GM12878 (cell line): Measurements from ENCODE around the gene KCNAB3. TPM values are rescaled to one million over a fixed set of nuclear protein-coding genes. Genes with fewer than 3 reads are reported as not detected.

Experiments used
- ATAC-seq: fragments of 200-7000 bp; cut with Tn5 transposase; 3 replicates; pipeline ENCODE4 v1.9.1; 2020; ENCODE audit warnings: mild to moderate bottlenecking, moderate library complexity
- BruUV-seq: library from RNA; stranded (reverse); fragments of 400-500 nt; replicated peaks from 2 replicates; lab custom pipeline; 2021; lab: Mats Ljungman, UMichigan
- CTCF ChIA-PET: fragments of 300-600 bp; sonication (Branson Sonifier 250); formaldehyde crosslinking; extraction: SDS; loops from one replicate; lab custom pipeline; 2021; ENCODE audit warnings: inconsistent platforms; lab: Yijun Ruan, JAX
- POLR2A ChIA-PET: fragments of 350-600 bp; formaldehyde crosslinking; extraction: SDS; loops from one replicate; lab custom pipeline; 2021; ENCODE audit warnings: inconsistent platforms; lab: Charles Lee
- RAD21 ChIA-PET: fragments of 300-600 bp; sonication (Branson Sonifier 250); formaldehyde crosslinking; loops from one replicate; lab custom pipeline; 2023; ENCODE audit warnings: antibody characterized with exemption; ENCODE audit not compliant: unreplicated experiment; lab: Charles Lee
- SMC1A ChIA-PET: fragments of 300-600 bp; sonication (Branson Sonifier 250); formaldehyde crosslinking; loops from one replicate; lab custom pipeline; 2023; ENCODE audit not compliant: unreplicated experiment, uncharacterized antibody; lab: Charles Lee
- DNase-seq: peaks from one replicate; pipeline ENCODE4 v3.0.0-alpha.2; 2011; ENCODE audit warnings: low read depth, low spot score
- FAIRE-seq: peaks from 3 replicates; lab custom pipeline; 2011; peaks lifted over from hg19 to GRCh38; lab: Jason Lieb, UNC
- H2AFZ ChIP-seq: 2 replicates; pipeline ENCODE4 v1.6.0; 2011; ENCODE audit warnings: low read depth, low read length, control low read depth; ENCODE audit not compliant: control insufficient read depth
- H3K27ac ChIP-seq: 2 replicates; pipeline ENCODE4 v1.5.1; 2011; ENCODE audit warnings: control low read depth; ENCODE audit not compliant: control insufficient read depth, insufficient read depth
- H3K27me3 ChIP-seq, 2 experiments: replicated peaks in 1 of 2; 2 replicates each; pipeline versions ENCODE4 v1.6.0 to v1.6.1; 2011; ENCODE audit warnings: low read length in 1 of 2; ENCODE audit not compliant: control insufficient read depth in 2 of 2, insufficient read depth in 2 of 2
- H3K36me3 ChIP-seq, 2 experiments: 2 replicates each; pipeline ENCODE4 v1.5.1; 2011; ENCODE audit warnings: low read length in 1 of 2; ENCODE audit not compliant: control insufficient read depth in 2 of 2, insufficient read depth in 2 of 2
- H3K4me1 ChIP-seq: 2 replicates; pipeline ENCODE4 v1.6.1; 2011; ENCODE audit warnings: mild to moderate bottlenecking, low read length, moderate library complexity, mixed read lengths; ENCODE audit not compliant: control insufficient read depth, insufficient read depth
- H3K4me2 ChIP-seq: 2 replicates; pipeline ENCODE4 v1.6.0; 2011; ENCODE audit warnings: control low read depth; ENCODE audit not compliant: control insufficient read depth, insufficient read depth
- H3K4me3 ChIP-seq: fragments of 200-600 bp; sonication (generic); 2 replicates; pipeline ENCODE4 v1.5.1; 2016
- H3K79me2 ChIP-seq: 2 replicates; pipeline ENCODE4 v1.6.0; 2011; ENCODE audit warnings: low read length; ENCODE audit not compliant: control insufficient read depth, insufficient read depth
- H3K9ac ChIP-seq: 2 replicates; pipeline ENCODE4 v1.8.0; 2011; ENCODE audit warnings: low read length, control low read depth, mixed read lengths; ENCODE audit not compliant: control insufficient read depth, insufficient read depth
- H3K9me3 ChIP-seq: replicated peaks from 3 replicates; pipeline ENCODE4 v1.5.1; 2011; ENCODE audit warnings: mild to moderate bottlenecking, low read length; ENCODE audit not compliant: control insufficient read depth, insufficient read depth
- H4K20me1 ChIP-seq: 2 replicates; pipeline ENCODE4 v1.6.0; 2011; ENCODE audit not compliant: control insufficient read depth, insufficient read depth
- BCL3 ChIP-seq: IDR thresholded peaks from 2 replicates; pipeline ENCODE4 v1.6.1; 2011; ENCODE audit warnings: borderline replicate concordance, low read depth, mild to moderate bottlenecking, moderate library complexity, low read length; ENCODE audit not compliant: insufficient read depth, poor library complexity, severe bottlenecking
- BHLHE40 ChIP-seq, 2 experiments: fragments of 450-650 bp in 1 of 2; IDR thresholded peaks; 2 replicates each; pipeline ENCODE4 v1.6.1; 2011 to 2017; ENCODE audit warnings: low read depth in 2 of 2, borderline replicate concordance in 1 of 2, improper control_type of control experiment in 1 of 2, low read length in 1 of 2, mild to moderate bottlenecking in 1 of 2
- GABPA ChIP-seq: IDR thresholded peaks from 2 replicates; pipeline ENCODE4 v1.6.1; 2014; ENCODE audit warnings: antibody characterized with exemption, low read depth, mild to moderate bottlenecking, inconsistent platforms
- HDAC2 ChIP-seq: fragments of 200-600 bp; sonication (generic); IDR thresholded peaks from 2 replicates; pipeline ENCODE4 v1.6.1; 2017
- HDGF ChIP-seq: fragments of 450-650 bp; IDR thresholded peaks from 2 replicates; pipeline ENCODE4 v1.6.1; 2016; ENCODE audit warnings: antibody characterized with exemption
- IKZF2 ChIP-seq, 2 experiments: fragments of 450-650 bp; IDR thresholded peaks; 2 replicates each; pipeline ENCODE4 v1.6.1; 2017; ENCODE audit warnings: mild to moderate bottlenecking in 2 of 2, moderate library complexity in 2 of 2
- IRF4 ChIP-seq: IDR thresholded peaks from 2 replicates; pipeline ENCODE4 v1.6.1; 2011; ENCODE audit warnings: low read depth, low read length
- KLF5 ChIP-seq: fragments of 450-650 bp; IDR thresholded peaks from 2 replicates; pipeline ENCODE4 v1.6.1; 2014; ENCODE audit warnings: mild to moderate bottlenecking; ENCODE audit not compliant: partially characterized antibody
- LARP7 ChIP-seq: fragments of 450-650 bp; IDR thresholded peaks from 2 replicates; pipeline ENCODE4 v1.6.1; 2017; ENCODE audit warnings: mild to moderate bottlenecking
- MEF2A ChIP-seq: IDR thresholded peaks from 2 replicates; pipeline ENCODE4 v1.6.1; 2011; ENCODE audit warnings: low read depth, mild to moderate bottlenecking, low read length, moderate library complexity; ENCODE audit not compliant: insufficient read depth
- MYC ChIP-seq: IDR thresholded peaks from 2 replicates; pipeline ENCODE4 v1.6.1; 2011; ENCODE audit warnings: mild to moderate bottlenecking, low read length, moderate library complexity, inconsistent platforms; ENCODE audit not compliant: insufficient read depth, insufficient replicate concordance, insufficient read length, severe bottlenecking
- NKRF ChIP-seq: fragments of 450-650 bp; conservative IDR thresholded peaks from 2 replicates; pipeline ENCODE4 v1.6.1; 2017; ENCODE audit warnings: mild to moderate bottlenecking, moderate library complexity
- NR2C1 ChIP-seq: fragments of 450-650 bp; IDR thresholded peaks from 2 replicates; pipeline ENCODE4 v1.6.1; 2017; ENCODE audit warnings: antibody characterized with exemption, mild to moderate bottlenecking, moderate library complexity
- NR2F1 ChIP-seq: fragments of 450-650 bp; conservative IDR thresholded peaks from 2 replicates; pipeline ENCODE4 v1.6.1; 2017; ENCODE audit warnings: mild to moderate bottlenecking
- RELA ChIP-seq: fragments of 450-650 bp; IDR thresholded peaks from 2 replicates; pipeline ENCODE4 v1.8.0; 2014; ENCODE audit warnings: borderline replicate concordance; ENCODE audit not compliant: partially characterized antibody
- RUNX3 ChIP-seq: IDR thresholded peaks from 2 replicates; pipeline ENCODE4 v1.6.1; 2012; ENCODE audit warnings: low read length, inconsistent platforms
- SMAD1 ChIP-seq: fragments of 450-650 bp; IDR thresholded peaks from 2 replicates; pipeline ENCODE4 v1.6.1; 2018; ENCODE audit warnings: mild to moderate bottlenecking, low read depth; ENCODE audit not compliant: partially characterized antibody
- SMAD5 ChIP-seq: IDR thresholded peaks from 2 replicates; pipeline ENCODE4 v1.6.1; 2016; ENCODE audit warnings: antibody characterized with exemption, low read depth
- SREBF2 ChIP-seq: IDR thresholded peaks from 2 replicates; pipeline ENCODE4 v1.6.1; 2012; ENCODE audit warnings: mild to moderate bottlenecking, low read length
- SRF ChIP-seq, 2 experiments: IDR thresholded peaks; 2 replicates each; pipeline ENCODE4 v1.6.1; 2011; ENCODE audit warnings: low read depth in 2 of 2, low read length in 2 of 2, mild to moderate bottlenecking in 1 of 2, moderate library complexity in 1 of 2
- TAF1 ChIP-seq: IDR thresholded peaks from 2 replicates; pipeline ENCODE4 v1.6.1; 2011; ENCODE audit warnings: mild to moderate bottlenecking, low read depth, low read length, borderline replicate concordance
- TBL1XR1 ChIP-seq: IDR thresholded peaks from 2 replicates; pipeline ENCODE4 v1.6.1; 2012; ENCODE audit warnings: low read depth, low read length, improper control_type of control experiment
- WGBS: methylation state at CpG from one replicate; pipeline ENCODE4 v1.1.6; 2016; ENCODE audit warnings: low lambda C conversion rate; ENCODE audit not compliant: insufficient replicate concordance, insufficient coverage; ENCODE audit errors: missing lambda C conversion rate; 5-methylcytosine and 5-hydroxymethylcytosine counted together
- in situ Hi-C: fragments of 300-500 bp; cut with MboI; formaldehyde crosslinking; loops from 9 replicates; pipeline ENCODE4 v1.14.3; 2018; ENCODE audit warnings: mixed read lengths
- intact Hi-C: fragments of 100-400 bp; cut with micrococcal nuclease; formaldehyde crosslinking; loops from one replicate; pipeline ENCODE4 v1.14.2; 2022; ENCODE audit not compliant: unreplicated experiment
- polyA plus RNA-seq, 11 experiments: library from polyadenylated mRNA; depleted of rRNA in 4 of 11; unstranded in 6 of 11; stranded (reverse) in 5 of 11; fragments of >200 nt; fragmentation: Nextera tagmentation in 4 of 11; fragmentation: Illumina TruSeq in 1 of 11; extraction: Ambion mirVana in 4 of 11; extraction: Trizol in 1 of 11; gene quantifications; 1 replicate in 1 of 11; 2 replicates in 10 of 11; pipeline versions ENCODE4 v1.2.1 to v1.2.3, GENCODE V29; 2011 to 2016; ENCODE audit warnings: inconsistent platforms in 2 of 11, missing spikeins in 2 of 11, low read depth in 1 of 11
- total RNA-seq, 4 experiments: library from RNA; depleted of rRNA in 3 of 4; stranded (reverse); fragments of >200 nt in 3 of 4; fragmentation: Illumina TruSeq in 1 of 4; extraction: Trizol in 1 of 4; gene quantifications; 2 replicates each; pipeline versions ENCODE4 v1.2.1 to v1.2.3, GENCODE V29; 2013 to 2021

Gene KCNAB3
- total and polyA plus RNA-seq, 10 of the 15 experiments (the other 5 are each of a cell fraction or from before 2014, with no cell fraction given): 0.22 to 7.9 (median 1.8) TPM

- peak overlapping the region; percentile 60 for H2AFZ ChIP-seq
- H3K27ac ChIP-seq: peak overlapping the region; percentile 41
- ChIA-PET POLR2A (interaction anchor here (0.7 to 2.4 kb wide), 4 partner anchors 9 to 18 kb away, joined by 3 to 12 read pairs (median 5); partner anchors contain the start of genes CNTROB and TRAPPC1), RAD21 (interaction anchor here (1.0 to 1.5 kb wide), 3 partner anchors 18 to 37 kb away, joined by 3 to 6 read pairs (median 4); partner anchors contain the start of gene RNF227), CTCF (interaction anchor here (0.8 to 1.6 kb wide), 3 partner anchors 22 to 88 kb away, joined by 3 to 4 read pairs (median 4); no protein-coding TSS in a partner anchor), SMC1A (interaction anchor here (1.3 to 2.4 kb wide), 3 partner anchors 12 to 19 kb away, joined by 3 to 11 read pairs (median 5); partner anchors contain the start of genes CNTROB and TRAPPC1)
- H3K27me3 ChIP-seq: no peaks in the 10 kb centered on the region
- 61% methylated on average over 5 of the region's 5 CpGs for WGBS
- ATAC-seq (peak; percentile 99), DNase-seq (peak; percentile 45), FAIRE-seq (peak; percentile 95)
- no peak overlapping the region for H3K4me3 ChIP-seq
- no TSS peak for BruUV-seq
- H3K9me3 ChIP-seq: no peaks in the 10 kb centered on the region
- peaks cover 1 to 12% of the 10 kb centered on the region in 2 experiments for H3K36me3 ChIP-seq
- H4K20me1 ChIP-seq: no peaks in the 10 kb centered on the region
- peak overlapping the region; percentile 50 for H3K4me2 ChIP-seq
- in situ Hi-C loops (no loop called here), intact Hi-C loops (no loop called here)
- H3K79me2 ChIP-seq: no peaks in the 10 kb centered on the region
- H3K4me1 ChIP-seq: peaks cover 12% of the 10 kb centered on the region
- no peak overlapping the region; the same call in 1 of the 2 replicates for H3K9ac ChIP-seq
- no peak for TF ChIP-seq SMAD5
- TF ChIP-seq SREBF2: no peak
- TF ChIP-seq HDGF: peak; percentile 30; the same call in 1 of the 2 replicates
- no peak for TF ChIP-seq TBL1XR1
- TF ChIP-seq HDAC2: no peak
- TF ChIP-seq TAF1: no peak
- TF ChIP-seq IRF4: peak; percentile 82
- TF ChIP-seq MEF2A: no peak
- no peak for TF ChIP-seq NR2C1
- TF ChIP-seq BCL3: no peak
- TF ChIP-seq RELA: no peak
- TF ChIP-seq BHLHE40 (IDR thresholded peaks at IDR 0.05; ENCODE audit: borderline replicate concordance in 1 of 2, low read depth in 2 of 2, low read length in 1 of 2): peak; percentile 50 to 56; a peak in 2 of 4 replicates
- TF ChIP-seq KLF5: no peak
- no peak for TF ChIP-seq SMAD1
- no peak for TF ChIP-seq NR2F1
- TF ChIP-seq SRF (IDR thresholded peaks at IDR 0.05; ENCODE audit: low read depth in 2 of 2, low read length in 2 of 2): no peak
- TF ChIP-seq NKRF: no peak
- TF ChIP-seq LARP7: no peak
- TF ChIP-seq GABPA: no peak
- peak; percentile 29; the same call in 1 of the 2 replicates for TF ChIP-seq RUNX3
- TF ChIP-seq MYC: no peak
- peak in 1 of 2 experiments; percentile 69; a peak in 2 of 4 replicates for TF ChIP-seq IKZF2 (IDR thresholded peaks at IDR 0.05)
These were observed 21.6 kb upstream of the KCNAB3 start for GRCh38 chr17:7951143-7951792.
